OCI-LY7 (cell line): ENCODE results near the gene HEY2.

Experiments used
- EZH2phosphoT487 ChIP-seq: fragments of 200-600 bp; sonication (generic); IDR thresholded peaks from 2 replicates; pipeline ENCODE4 v1.6.1; 2018; ENCODE audit warnings: low read depth, borderline replicate concordance, mild to moderate bottlenecking, mixed run types, antibody characterized with exemption, low read length, moderate library complexity, mixed read lengths
- TF ChIP-seq, protein P1 (sequence below): fragments of 200-600 bp; sonication (generic); conservative IDR thresholded peaks from 2 replicates; pipeline ENCODE4 v1.5.1; 2014; ENCODE audit warnings: mild to moderate bottlenecking, antibody characterized with exemption, low read length, moderate library complexity, mixed read lengths

DNA sequence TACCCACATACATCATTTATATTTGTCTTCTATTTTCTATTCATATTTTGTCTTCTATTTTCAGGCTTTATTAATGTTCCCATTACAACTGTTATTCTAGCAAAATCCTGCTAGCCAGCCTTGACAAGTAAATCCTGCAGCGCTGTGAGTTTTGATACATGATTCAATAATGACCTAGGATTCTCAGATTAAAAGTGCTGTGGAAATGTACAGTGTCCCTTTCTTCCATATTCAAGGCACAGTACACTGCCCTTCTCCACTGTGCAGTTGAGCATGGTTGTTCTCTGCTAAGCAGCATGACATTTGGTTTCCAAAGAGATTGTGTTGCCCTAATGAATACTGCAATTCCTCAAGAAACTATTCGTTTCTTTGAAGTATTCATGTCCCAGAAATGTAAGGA lies 5.8 kb upstream of the HEY2 start:
- TF ChIP-seq, protein P1, sequence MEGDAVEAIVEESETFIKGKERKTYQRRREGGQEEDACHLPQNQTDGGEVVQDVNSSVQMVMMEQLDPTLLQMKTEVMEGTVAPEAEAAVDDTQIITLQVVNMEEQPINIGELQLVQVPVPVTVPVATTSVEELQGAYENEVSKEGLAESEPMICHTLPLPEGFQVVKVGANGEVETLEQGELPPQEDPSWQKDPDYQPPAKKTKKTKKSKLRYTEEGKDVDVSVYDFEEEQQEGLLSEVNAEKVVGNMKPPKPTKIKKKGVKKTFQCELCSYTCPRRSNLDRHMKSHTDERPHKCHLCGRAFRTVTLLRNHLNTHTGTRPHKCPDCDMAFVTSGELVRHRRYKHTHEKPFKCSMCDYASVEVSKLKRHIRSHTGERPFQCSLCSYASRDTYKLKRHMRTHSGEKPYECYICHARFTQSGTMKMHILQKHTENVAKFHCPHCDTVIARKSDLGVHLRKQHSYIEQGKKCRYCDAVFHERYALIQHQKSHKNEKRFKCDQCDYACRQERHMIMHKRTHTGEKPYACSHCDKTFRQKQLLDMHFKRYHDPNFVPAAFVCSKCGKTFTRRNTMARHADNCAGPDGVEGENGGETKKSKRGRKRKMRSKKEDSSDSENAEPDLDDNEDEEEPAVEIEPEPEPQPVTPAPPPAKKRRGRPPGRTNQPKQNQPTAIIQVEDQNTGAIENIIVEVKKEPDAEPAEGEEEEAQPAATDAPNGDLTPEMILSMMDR = no peak
- TF ChIP-seq EZH2phosphoT487 = no peak
